OCI-LY7 (cell line): Measurements from ENCODE around the gene HP1BP3. TPM values are rescaled to one million over a fixed set of nuclear protein-coding genes. Genes with fewer than 3 reads are reported as not detected.

ENCODE experiments used
- BruUV-seq: library from RNA; stranded (reverse); fragments of 400-500 nt; replicated peaks from 2 replicates; lab custom pipeline; 2021; lab: Mats Ljungman, UMichigan
- CTCF ChIA-PET: fragments of 300-600 bp; sonication (Branson Sonifier 250); formaldehyde crosslinking; loops from one replicate; lab custom pipeline; 2022; ENCODE audit warnings: antibody characterized with exemption; ENCODE audit not compliant: unreplicated experiment; lab: Charles Lee
- POLR2A ChIA-PET: fragments of 300-600 bp; sonication (Branson Sonifier 250); formaldehyde crosslinking; loops from one replicate; lab custom pipeline; 2022; ENCODE audit warnings: antibody characterized with exemption; lab: Charles Lee
- DNase-seq: peaks from one replicate; pipeline ENCODE4 v3.0.0-alpha.2; 2015; ENCODE audit warnings: low spot score
- H2AFZ ChIP-seq: fragments of 200-600 bp; sonication (generic), shearing (Covaris generic); 2 replicates; pipeline ENCODE4 v1.6.1; 2014; ENCODE audit warnings: mild to moderate bottlenecking, antibody characterized with exemption, low read length, moderate library complexity
- H3K27ac ChIP-seq: fragments of 200-600 bp; sonication (generic); 2 replicates; pipeline ENCODE4 v1.5.1; 2014; ENCODE audit warnings: mixed run types, low read depth, mild to moderate bottlenecking, moderate library complexity, low read length, inconsistent platforms; ENCODE audit not compliant: poor library complexity, severe bottlenecking
- H3K36me3 ChIP-seq: fragments of 200-600 bp; sonication (generic); 2 replicates; pipeline ENCODE4 v1.6.1; 2014; ENCODE audit warnings: mild to moderate bottlenecking, antibody characterized with exemption, low read length, moderate library complexity, mixed read lengths; ENCODE audit not compliant: insufficient read depth
- H3K4me1 ChIP-seq: fragments of 200-600 bp; sonication (generic); 2 replicates; pipeline ENCODE4 v1.5.1; 2014; ENCODE audit warnings: mild to moderate bottlenecking, low read length; ENCODE audit not compliant: insufficient read depth, poor library complexity, severe bottlenecking
- H3K4me2 ChIP-seq: fragments of 200-600 bp; sonication (generic); 2 replicates; pipeline ENCODE4 v1.6.1; 2014; ENCODE audit warnings: mild to moderate bottlenecking, low read length
- H3K4me3 ChIP-seq: fragments of 200-600 bp; sonication (generic); 2 replicates; pipeline ENCODE4 v1.5.1; 2014; ENCODE audit warnings: mild to moderate bottlenecking, low read depth, low read length; ENCODE audit not compliant: poor library complexity, severe bottlenecking
- H3K79me2 ChIP-seq: fragments of 200-600 bp; sonication (generic); 2 replicates; pipeline ENCODE4 v1.6.1; 2016; ENCODE audit warnings: low read depth, mild to moderate bottlenecking, low read length, moderate library complexity, mixed read lengths; ENCODE audit not compliant: insufficient read depth
- H3K9me2 ChIP-seq: fragments of 200-600 bp; sonication (generic); 2 replicates; pipeline ENCODE4 v1.6.1; 2016; ENCODE audit warnings: mild to moderate bottlenecking, low read length, mixed read lengths; ENCODE audit not compliant: insufficient read depth
- H3K9me3 ChIP-seq: fragments of 200-600 bp; sonication (generic); 2 replicates; pipeline ENCODE4 v1.6.1; 2014; ENCODE audit warnings: mild to moderate bottlenecking, mixed run types, low read length, mixed read lengths
- H4K20me1 ChIP-seq: fragments of 200-600 bp; sonication (generic); 2 replicates; pipeline ENCODE4 v1.6.1; 2014; ENCODE audit warnings: mild to moderate bottlenecking, antibody characterized with exemption, low read length, moderate library complexity, mixed read lengths; ENCODE audit not compliant: insufficient read depth
- EZH2phosphoT487 ChIP-seq: fragments of 200-600 bp; sonication (generic); IDR thresholded peaks from 2 replicates; pipeline ENCODE4 v1.6.1; 2018; ENCODE audit warnings: low read depth, borderline replicate concordance, mild to moderate bottlenecking, mixed run types, antibody characterized with exemption, low read length, moderate library complexity, mixed read lengths
- intact Hi-C: fragments of 100-400 bp; cut with micrococcal nuclease; formaldehyde crosslinking; loops from one replicate; pipeline ENCODE4 v1.10.0; 2022; ENCODE audit not compliant: unreplicated experiment
- total RNA-seq, 2 experiments: library from RNA; depleted of rRNA in 1 of 2; stranded (reverse); fragments of >200 nt in 1 of 2; shearing (Covaris generic) in 1 of 2; gene quantifications; 2 replicates each; pipeline ENCODE4 v1.2.3, GENCODE V29; 2014 to 2022
- TF ChIP-seq, protein P1 (sequence below): fragments of 200-600 bp; sonication (generic); conservative IDR thresholded peaks from 2 replicates; pipeline ENCODE4 v1.5.1; 2014; ENCODE audit warnings: mild to moderate bottlenecking, antibody characterized with exemption, low read length, moderate library complexity, mixed read lengths

HP1BP3 gene
- total RNA-seq, 2 experiments from 2014 or later = 288 to 295 TPM

- ChIA-PET POLR2A (interaction anchor here (0.6 to 1.4 kb wide), 2 partner anchors 19 to 383 kb away, joined by 3 read pairs; no protein-coding TSS in a partner anchor), CTCF (interaction anchor here (0.6 to 1.3 kb wide), 7 partner anchors 14 to 1328 kb away, joined by 3 to 4 read pairs (median 3); partner anchors contain the start of gene KIF17)
- intact Hi-C loops = loop anchor here (1.0 to 10.0 kb wide), 3 partner anchors 36 to 499 kb away; partner anchors contain the start of gene SH2D5
- Histone ChIP-seq H3K79me2 (no peaks in the 10 kb centered on the region), H3K4me1 (no peaks in the 10 kb centered on the region), H3K9me3 (no peaks in the 10 kb centered on the region), H3K4me2 (peak overlapping the region; percentile 100), H3K27ac (peak overlapping the region; percentile 25), H3K4me3 (peak overlapping the region; percentile 76), H3K36me3 (no peaks in the 10 kb centered on the region), H4K20me1 (no peaks in the 10 kb centered on the region), H3K9me2 (no peaks in the 10 kb centered on the region), H2AFZ (peak overlapping the region; percentile 99)
- no TSS peak for BruUV-seq
- TF ChIP-seq, protein P1, sequence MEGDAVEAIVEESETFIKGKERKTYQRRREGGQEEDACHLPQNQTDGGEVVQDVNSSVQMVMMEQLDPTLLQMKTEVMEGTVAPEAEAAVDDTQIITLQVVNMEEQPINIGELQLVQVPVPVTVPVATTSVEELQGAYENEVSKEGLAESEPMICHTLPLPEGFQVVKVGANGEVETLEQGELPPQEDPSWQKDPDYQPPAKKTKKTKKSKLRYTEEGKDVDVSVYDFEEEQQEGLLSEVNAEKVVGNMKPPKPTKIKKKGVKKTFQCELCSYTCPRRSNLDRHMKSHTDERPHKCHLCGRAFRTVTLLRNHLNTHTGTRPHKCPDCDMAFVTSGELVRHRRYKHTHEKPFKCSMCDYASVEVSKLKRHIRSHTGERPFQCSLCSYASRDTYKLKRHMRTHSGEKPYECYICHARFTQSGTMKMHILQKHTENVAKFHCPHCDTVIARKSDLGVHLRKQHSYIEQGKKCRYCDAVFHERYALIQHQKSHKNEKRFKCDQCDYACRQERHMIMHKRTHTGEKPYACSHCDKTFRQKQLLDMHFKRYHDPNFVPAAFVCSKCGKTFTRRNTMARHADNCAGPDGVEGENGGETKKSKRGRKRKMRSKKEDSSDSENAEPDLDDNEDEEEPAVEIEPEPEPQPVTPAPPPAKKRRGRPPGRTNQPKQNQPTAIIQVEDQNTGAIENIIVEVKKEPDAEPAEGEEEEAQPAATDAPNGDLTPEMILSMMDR = peak; percentile 93
- no peak for TF ChIP-seq EZH2phosphoT487
- peak; percentile 83 for DNase-seq
Measured at GRCh38 chr1:20696397-20697333, 90.4 kb downstream of the HP1BP3 start.

GRCh38 chr1:20695515-20695914, 91.6 kb downstream of the HP1BP3 start:
- Histone ChIP-seq H3K4me2 (no peak overlapping the region), H3K4me3 (no peak overlapping the region), H3K9me3 (no peaks in the 10 kb centered on the region), H3K4me1 (no peaks in the 10 kb centered on the region), H4K20me1 (no peaks in the 10 kb centered on the region), H3K9me2 (no peaks in the 10 kb centered on the region), H3K27ac (no peak overlapping the region), H2AFZ (no peak overlapping the region), H3K79me2 (no peaks in the 10 kb centered on the region), H3K36me3 (no peaks in the 10 kb centered on the region)
- ChIA-PET CTCF (interaction anchor here (1.1 kb wide), 1 partner anchor 9 kb away, joined by 3 read pairs; no protein-coding TSS in a partner anchor), POLR2A (no interaction called here)
- no peak for DNase-seq
- TF ChIP-seq, protein P1 = no peak
- TF ChIP-seq EZH2phosphoT487 = no peak
- no TSS peak for BruUV-seq
- intact Hi-C loops = loop anchor here (10.0 kb wide), 1 partner anchor 269 kb away; no protein-coding TSS in a partner anchor
